Transverse colon (tissue), 4 donors: Measurements from ENCODE around the gene TTLL5.

Source experiments
- CTCF ChIP-seq, 5 experiments: fragments of 200-600 bp in 3 of 5; fragments of 450-650 bp in 2 of 5; sonication (generic) in 3 of 5; IDR thresholded peaks; 1 replicate in 2 of 5; 2 replicates in 3 of 5; pipeline ENCODE4 v1.5.1; 2016 to 2017; ENCODE audit warnings: antibody characterized with exemption in 5 of 5, inconsistent platforms in 3 of 5, mild to moderate bottlenecking in 2 of 5, moderate library complexity in 1 of 5
- EP300 ChIP-seq: sonication (generic); formaldehyde crosslinking; IDR thresholded peaks from one replicate; pipeline ENCODE4 v1.6.1; 2017; ENCODE audit warnings: antibody characterized with exemption, low read depth
- POLR2AphosphoS5 ChIP-seq, 3 donors: sonication (generic); formaldehyde crosslinking; IDR thresholded peaks; one replicate each; pipeline ENCODE4 v1.6.1; 2016; ENCODE audit warnings: antibody characterized with exemption in 3 of 3

DNA sequence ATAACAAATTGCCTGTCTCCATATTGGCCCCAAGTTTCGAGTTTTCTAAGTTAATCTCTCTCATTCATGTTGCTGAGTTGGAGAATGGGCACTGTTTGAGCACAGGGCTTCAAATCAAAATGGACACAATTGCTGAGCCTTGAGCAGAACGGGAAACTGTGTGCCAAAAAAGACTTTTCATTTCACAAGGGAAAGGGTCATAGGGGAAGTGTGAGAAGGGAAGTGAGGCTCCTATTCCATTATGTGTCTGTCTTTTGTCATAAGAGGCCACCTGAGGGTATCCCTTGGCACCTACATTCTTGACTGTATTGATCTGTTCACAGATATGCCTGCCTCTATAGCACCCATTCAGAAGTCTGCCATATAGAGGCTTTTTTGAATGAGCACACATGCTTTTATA lies 59.1 kb downstream of the TTLL5 start:
- TF ChIP-seq CTCF (IDR thresholded peaks at IDR 0.05) (no peak), EP300 (no peak), POLR2AphosphoS5 (IDR thresholded peaks at IDR 0.05) (no peak)
